HG03103 (cell line): ENCODE data around the gene DDX42.
"Not testable (repeated sequence)": the region's sequence is repeated elsewhere in the genome, so short reads cannot be mapped to it uniquely, and the experiment has no call there.

Experiments
- ATAC-seq: cut with Tn5 transposase; IDR thresholded peaks from one replicate; pipeline ENCODE4 v1.9.1; 2021; ENCODE audit warnings: low read depth; ENCODE audit not compliant: unreplicated experiment

DDX42 gene

DNA sequence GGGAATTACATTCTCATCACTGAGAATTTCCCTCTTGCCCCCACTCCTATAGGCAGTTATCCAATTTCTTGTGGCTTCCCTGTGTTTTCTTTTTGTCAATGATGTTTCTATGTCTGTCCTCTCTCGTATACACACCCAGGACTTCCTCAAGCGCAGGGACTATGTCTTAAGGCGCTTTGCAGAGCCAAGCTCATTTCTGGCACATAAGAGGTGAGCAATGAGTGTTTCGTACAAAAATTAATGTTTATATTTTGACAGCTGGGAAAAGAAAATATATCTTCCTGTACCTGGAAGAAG, 947 bp downstream of the DDX42 start:
- ATAC-seq = no peak

DNA sequence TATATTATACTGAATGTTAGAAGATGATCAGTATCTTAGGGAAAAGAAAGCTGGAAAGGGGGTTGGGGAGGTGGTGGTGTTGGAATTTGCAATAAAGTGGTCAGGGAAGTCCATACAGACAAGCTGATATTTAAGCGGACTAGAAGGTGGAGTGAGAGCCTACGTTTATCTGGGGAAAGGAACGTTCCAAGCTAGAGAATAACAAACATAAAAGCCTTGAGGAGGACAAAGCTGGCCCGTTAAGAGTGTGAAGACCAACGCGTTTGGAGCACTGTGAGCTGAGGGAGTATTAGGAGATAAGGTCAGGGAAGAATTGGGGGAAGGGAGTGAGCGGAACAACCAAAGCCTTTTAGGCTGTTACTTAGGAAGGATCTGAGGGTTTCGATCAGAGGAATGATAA, 1.4 kb downstream of the DDX42 start:
- ATAC-seq = no peak

DNA sequence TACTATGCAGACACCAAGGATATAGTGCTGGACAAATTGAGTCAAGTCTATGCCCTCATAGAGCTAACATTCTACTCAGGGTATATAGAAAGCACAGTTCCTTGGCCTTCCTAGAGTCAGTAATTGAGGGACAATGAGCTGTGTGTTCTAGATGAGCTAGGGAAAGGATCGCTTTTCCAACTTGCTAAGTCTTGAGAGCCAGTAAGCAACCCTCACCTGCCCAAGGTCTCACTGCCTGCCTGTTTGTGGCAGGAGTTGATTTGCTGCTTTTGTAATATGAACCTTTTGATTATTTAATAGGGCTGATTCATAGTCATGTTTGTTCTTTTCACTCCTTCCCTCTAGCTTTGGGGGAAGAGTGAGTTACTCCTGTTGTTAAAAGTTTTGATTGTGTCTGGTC, 6.5 kb downstream of the DDX42 start:
- ATAC-seq = no peak

- no peak for ATAC-seq
Observed at GRCh38 chr17:63780928-63781327, 7.0 kb downstream of the DDX42 start.

DNA sequence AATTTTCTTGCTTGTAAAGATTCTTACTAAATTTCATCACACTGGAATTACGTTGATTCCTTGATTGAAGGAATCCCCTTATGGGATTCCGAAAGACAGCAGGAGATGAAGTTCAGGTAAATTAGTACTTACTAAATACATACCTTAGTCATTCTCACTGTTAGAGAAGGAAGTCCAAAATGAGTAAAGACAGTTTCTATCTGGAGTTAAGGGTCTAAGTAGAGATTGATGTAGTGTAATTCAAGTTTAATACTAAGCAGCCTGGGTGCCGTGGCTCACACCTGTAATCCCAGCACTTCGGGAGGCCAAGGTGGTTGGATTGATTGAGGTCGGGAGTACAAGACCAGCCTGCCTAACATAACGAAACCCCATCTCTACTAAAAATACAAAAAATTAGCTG, 9.6 kb downstream of the DDX42 start:
- ATAC-seq = no peak

GRCh38 chr17:63785556-63785955, 11.6 kb downstream of the DDX42 start:
- no peak for ATAC-seq

DNA sequence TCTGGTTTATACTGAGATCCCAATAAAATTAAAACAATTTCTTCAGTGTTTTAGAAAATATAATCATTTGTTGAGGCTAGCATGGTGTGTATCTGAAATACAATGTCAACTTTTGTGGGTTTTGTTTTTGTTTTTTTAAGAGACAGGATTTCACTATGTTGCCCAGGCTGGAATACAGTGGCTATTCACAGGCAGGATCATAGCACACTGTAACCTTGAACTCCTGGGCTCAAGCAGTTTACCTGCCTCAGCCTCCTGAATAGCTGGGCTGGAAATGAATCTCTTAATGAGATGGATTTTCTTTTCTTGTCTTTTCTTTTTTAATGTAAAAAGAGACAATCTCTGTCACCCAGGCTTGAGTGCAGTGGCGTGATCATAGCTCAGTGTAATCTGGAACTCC, 12.1 kb downstream of the DDX42 start:
- ATAC-seq = no peak

- ATAC-seq = no peak
Observed at GRCh38 chr17:63786971-63787711, 13.2 kb downstream of the DDX42 start.

DNA sequence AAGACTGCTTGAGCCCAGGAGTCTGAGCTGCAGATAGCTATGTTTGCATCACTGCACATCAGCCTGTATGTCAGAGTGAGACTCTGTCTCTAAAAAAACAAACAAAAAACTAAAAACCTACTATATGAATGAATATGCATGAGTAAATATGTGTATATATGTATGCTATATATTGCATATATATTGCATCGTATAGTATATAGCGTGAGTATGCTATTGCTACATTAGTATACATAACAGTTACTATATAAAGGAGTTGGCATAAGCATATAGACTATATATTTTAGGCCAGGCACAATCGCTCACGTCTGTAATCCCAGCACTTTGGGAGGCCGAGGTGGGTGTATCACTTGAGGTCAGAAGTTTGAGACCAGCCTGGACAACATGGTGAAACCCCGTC, 16.1 kb downstream of the DDX42 start:
- no peak for ATAC-seq

DNA sequence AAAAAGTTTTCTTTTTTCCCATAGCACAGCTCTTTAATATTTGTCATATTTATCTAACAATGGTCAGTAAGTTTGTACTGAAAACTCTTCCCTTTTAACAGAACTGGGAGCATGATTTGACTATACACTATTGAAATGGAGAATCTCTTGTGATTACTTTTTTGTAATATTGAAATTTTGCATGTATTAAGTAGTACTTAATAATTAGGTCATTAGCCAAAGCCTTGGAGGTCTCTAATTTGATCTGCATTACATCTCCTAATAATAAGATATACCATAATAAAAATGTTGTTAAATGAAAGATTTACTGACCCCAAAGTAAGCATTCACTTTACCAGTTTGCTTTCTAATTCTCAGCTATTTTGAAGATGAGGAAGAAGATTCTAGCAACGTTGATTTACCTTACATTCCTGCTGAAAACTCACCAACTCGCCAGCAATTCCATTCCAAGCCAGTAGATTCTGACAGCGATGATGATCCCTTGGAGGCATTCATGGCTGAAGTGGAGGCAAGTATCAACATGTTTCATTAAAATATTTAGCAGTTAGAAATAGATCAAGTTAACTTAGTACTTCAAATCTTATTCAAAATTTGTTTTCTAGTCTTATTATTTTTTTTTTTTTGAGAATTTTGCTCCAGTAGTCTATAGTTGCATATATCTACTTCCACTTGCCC, 18.2 kb downstream of the DDX42 start:
- ATAC-seq = no peak

GRCh38 chr17:63796375-63796774, 22.4 kb downstream of the DDX42 start:
- not testable (repeated sequence) for ATAC-seq

GRCh38 chr17:63798572-63799106, 24.7 kb downstream of the DDX42 start:
- no peak for ATAC-seq

- no peak for ATAC-seq
Observed at GRCh38 chr17:63800783-63801182, 26.8 kb downstream of the DDX42 start.

DNA sequence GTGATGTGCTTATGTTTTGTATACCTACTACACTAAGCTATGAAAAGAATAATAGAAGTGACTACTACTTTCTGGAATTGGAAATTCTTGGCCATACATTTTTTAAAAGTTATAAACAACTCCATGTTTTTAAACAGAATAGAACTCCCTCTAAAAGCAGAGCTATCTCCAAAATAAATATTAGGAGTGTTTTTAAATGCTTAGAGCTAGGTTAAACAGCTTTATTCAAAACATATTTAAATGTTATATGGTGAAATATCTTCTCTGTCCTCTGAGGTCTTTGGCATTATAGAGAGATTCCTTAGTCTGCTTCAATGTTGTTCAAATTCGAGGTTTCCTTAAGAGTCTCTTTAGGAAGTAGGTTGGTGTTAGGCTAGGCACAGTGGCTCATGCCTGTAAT, 30.4 kb downstream of the DDX42 start:
- no peak for ATAC-seq

- ATAC-seq = no peak
Observed at GRCh38 chr17:63805591-63805990, 31.6 kb downstream of the DDX42 start.

DNA sequence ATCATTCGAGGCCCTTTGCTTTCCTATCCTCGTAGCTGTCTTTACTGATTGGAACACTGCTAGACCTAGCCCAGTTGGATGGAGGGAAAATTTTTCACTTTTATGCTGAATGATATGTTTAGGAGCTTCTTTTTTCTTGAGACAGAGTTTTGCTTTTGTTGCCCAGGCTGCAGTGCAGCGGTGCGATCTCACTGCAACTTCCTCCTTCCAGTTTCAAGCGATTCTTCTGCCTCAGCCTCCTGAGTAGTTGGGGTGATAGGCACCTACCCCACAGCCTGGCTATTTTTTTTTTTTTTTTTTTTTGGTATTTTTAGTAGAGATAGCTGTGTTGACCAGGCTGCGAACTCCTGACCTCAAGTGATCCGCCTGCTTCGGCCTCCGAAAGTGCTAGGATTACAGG, 36.0 kb downstream of the DDX42 start:
- no peak for ATAC-seq

- no peak for ATAC-seq
Observed at GRCh38 chr17:63816123-63816522, 42.2 kb downstream of the DDX42 start.

- ATAC-seq = no peak
Observed at GRCh38 chr17:63816669-63817068, 42.7 kb downstream of the DDX42 start.

DNA sequence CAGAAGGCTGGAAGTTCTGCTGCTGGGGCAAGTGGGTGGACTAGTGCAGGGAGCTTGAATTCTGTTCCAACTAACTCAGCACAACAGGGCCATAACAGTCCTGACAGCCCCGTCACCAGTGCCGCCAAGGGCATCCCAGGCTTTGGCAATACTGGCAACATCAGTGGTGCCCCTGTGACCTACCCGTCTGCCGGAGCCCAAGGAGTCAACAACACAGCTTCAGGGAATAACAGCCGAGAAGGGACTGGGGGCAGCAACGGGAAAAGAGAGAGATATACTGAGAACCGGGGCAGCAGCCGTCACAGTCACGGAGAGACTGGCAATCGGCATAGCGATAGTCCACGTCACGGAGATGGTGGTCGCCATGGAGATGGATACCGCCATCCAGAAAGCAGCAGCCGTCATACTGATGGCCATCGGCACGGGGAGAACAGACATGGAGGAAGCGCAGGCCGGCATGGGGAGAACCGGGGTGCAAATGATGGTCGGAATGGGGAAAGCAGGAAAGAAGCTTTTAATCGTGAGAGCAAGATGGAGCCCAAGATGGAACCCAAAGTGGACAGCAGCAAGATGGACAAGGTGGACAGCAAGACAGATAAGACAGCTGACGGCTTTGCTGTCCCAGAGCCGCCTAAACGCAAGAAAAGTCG, 43.9 kb downstream of the DDX42 start:
- ATAC-seq = no peak

DNA sequence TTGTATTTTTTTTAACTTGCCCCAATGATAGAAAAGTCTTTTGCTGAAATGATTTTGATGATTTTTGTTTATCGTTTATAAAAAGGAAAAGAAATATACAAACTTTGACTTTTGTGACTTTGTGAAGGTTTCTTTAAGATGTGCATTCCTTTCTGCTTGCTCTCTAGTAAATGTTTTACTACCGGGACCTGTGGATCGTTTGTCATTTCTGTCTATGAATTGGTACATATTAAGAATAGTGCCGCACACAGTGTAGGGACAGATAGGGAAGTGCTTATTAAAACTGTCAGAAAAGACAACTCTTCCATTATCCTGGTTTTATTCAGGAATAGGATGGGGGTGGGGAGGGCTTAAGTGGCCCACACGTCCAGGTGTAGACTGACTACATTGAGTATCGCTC, 45.2 kb downstream of the DDX42 start:
- ATAC-seq = no peak

- no peak for ATAC-seq
Observed at GRCh38 chr17:63819585-63820537, 45.9 kb downstream of the DDX42 start.
